Astrocyte (in vitro differentiated cells and primary cell): ENCODE results near the gene PPP2R3A. TPM values are rescaled to one million over a fixed set of nuclear protein-coding genes. Genes with fewer than 3 reads are reported as not detected.

Experiments used
- DNase-seq: peaks from one replicate; pipeline ENCODE4 v3.0.0-alpha.2; 2010; ENCODE audit warnings: low read depth
- FAIRE-seq: peaks from 2 replicates; lab custom pipeline; 2011; peaks lifted over from hg19 to GRCh38; lab: Jason Lieb, UNC
- H2AFZ ChIP-seq: 2 replicates; pipeline ENCODE4 v1.6.0; 2012; ENCODE audit warnings: low read depth, low read length, inconsistent platforms
- H3K27ac ChIP-seq: 2 replicates; pipeline ENCODE4 v1.5.1; 2011; ENCODE audit warnings: low read depth, low read length, inconsistent platforms
- H3K27me3 ChIP-seq: 2 replicates; pipeline ENCODE4 v1.6.0; 2011; ENCODE audit warnings: low read length, inconsistent platforms; ENCODE audit not compliant: insufficient read depth
- H3K36me3 ChIP-seq: 2 replicates; pipeline ENCODE4 v1.5.1; 2011; ENCODE audit warnings: low read length, inconsistent platforms; ENCODE audit not compliant: insufficient read depth
- H3K4me1 ChIP-seq: 2 replicates; pipeline ENCODE4 v1.5.1; 2011; ENCODE audit warnings: low read length, inconsistent platforms; ENCODE audit not compliant: insufficient read depth
- H3K4me2 ChIP-seq: 2 replicates; pipeline ENCODE4 v1.6.0; 2012; ENCODE audit warnings: low read length, inconsistent platforms
- H3K4me3 ChIP-seq: 2 replicates; pipeline ENCODE4 v1.5.1; 2011; ENCODE audit warnings: low read depth, mild to moderate bottlenecking, low read length, inconsistent platforms; ENCODE audit not compliant: insufficient read depth
- H3K79me2 ChIP-seq: 2 replicates; pipeline ENCODE4 v1.6.0; 2012; ENCODE audit warnings: mild to moderate bottlenecking, low read length, inconsistent platforms; ENCODE audit not compliant: insufficient read depth
- H3K9ac ChIP-seq: 2 replicates; pipeline ENCODE4 v1.6.0; 2012; ENCODE audit warnings: mild to moderate bottlenecking, low read length, inconsistent platforms
- H3K9me3 ChIP-seq: 2 replicates; pipeline ENCODE4 v1.5.1; 2012; ENCODE audit warnings: low read depth, mild to moderate bottlenecking, low read length, inconsistent platforms; ENCODE audit not compliant: insufficient read depth
- H4K20me1 ChIP-seq: 2 replicates; pipeline ENCODE4 v1.6.0; 2012; ENCODE audit warnings: low read length, inconsistent platforms; ENCODE audit not compliant: insufficient read depth
- H3K27ac Mint-ChIP-seq: one replicate; pipeline ENCODE4 v1.8.0; 2021; ENCODE audit warnings: mild to moderate bottlenecking, mixed read lengths; ENCODE audit not compliant: unreplicated experiment
- H3K27me3 Mint-ChIP-seq: one replicate; pipeline ENCODE4 v1.8.0; 2021; ENCODE audit warnings: low read depth, mixed read lengths; ENCODE audit not compliant: unreplicated experiment
- H3K36me3 Mint-ChIP-seq: one replicate; pipeline ENCODE4 v1.8.0; 2021; ENCODE audit warnings: low read depth, mixed read lengths; ENCODE audit not compliant: unreplicated experiment
- H3K4me1 Mint-ChIP-seq: one replicate; pipeline ENCODE4 v1.8.0; 2021; ENCODE audit warnings: low read depth, mixed read lengths; ENCODE audit not compliant: unreplicated experiment
- H3K4me3 Mint-ChIP-seq: one replicate; pipeline ENCODE4 v1.8.0; 2021; ENCODE audit warnings: mild to moderate bottlenecking, moderate library complexity, mixed read lengths; ENCODE audit not compliant: unreplicated experiment
- H3K9me3 Mint-ChIP-seq: one replicate; pipeline ENCODE4 v1.8.0; 2021; ENCODE audit warnings: mild to moderate bottlenecking, mixed read lengths; ENCODE audit not compliant: unreplicated experiment
- EZH2 ChIP-seq: IDR thresholded peaks from 2 replicates; pipeline ENCODE4 v1.6.1; 2012; ENCODE audit warnings: mild to moderate bottlenecking, low read length, inconsistent platforms; ENCODE audit not compliant: insufficient read depth
- total RNA-seq: library from RNA; stranded (reverse); gene quantifications from 2 replicates; pipeline ENCODE4 v1.2.1, GENCODE V29; 2021
- TF ChIP-seq, protein P1 (sequence below): IDR thresholded peaks from 2 replicates; pipeline ENCODE4 v1.5.1; 2011; ENCODE audit warnings: low read depth, mild to moderate bottlenecking, inconsistent platforms, low read length, moderate library complexity; ENCODE audit not compliant: insufficient read depth

PPP2R3A gene
- total RNA-seq, 1 donor from 2014 or later, result 18.7 TPM

- FAIRE-seq (no peak), DNase-seq (peak; percentile 46)
- peak overlapping the region; percentile 90 for H3K4me3 ChIP-seq
- TF ChIP-seq, protein P1, sequence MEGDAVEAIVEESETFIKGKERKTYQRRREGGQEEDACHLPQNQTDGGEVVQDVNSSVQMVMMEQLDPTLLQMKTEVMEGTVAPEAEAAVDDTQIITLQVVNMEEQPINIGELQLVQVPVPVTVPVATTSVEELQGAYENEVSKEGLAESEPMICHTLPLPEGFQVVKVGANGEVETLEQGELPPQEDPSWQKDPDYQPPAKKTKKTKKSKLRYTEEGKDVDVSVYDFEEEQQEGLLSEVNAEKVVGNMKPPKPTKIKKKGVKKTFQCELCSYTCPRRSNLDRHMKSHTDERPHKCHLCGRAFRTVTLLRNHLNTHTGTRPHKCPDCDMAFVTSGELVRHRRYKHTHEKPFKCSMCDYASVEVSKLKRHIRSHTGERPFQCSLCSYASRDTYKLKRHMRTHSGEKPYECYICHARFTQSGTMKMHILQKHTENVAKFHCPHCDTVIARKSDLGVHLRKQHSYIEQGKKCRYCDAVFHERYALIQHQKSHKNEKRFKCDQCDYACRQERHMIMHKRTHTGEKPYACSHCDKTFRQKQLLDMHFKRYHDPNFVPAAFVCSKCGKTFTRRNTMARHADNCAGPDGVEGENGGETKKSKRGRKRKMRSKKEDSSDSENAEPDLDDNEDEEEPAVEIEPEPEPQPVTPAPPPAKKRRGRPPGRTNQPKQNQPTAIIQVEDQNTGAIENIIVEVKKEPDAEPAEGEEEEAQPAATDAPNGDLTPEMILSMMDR, result no peak
- peaks cover 48% of the 10 kb centered on the region for H4K20me1 ChIP-seq
- Mint-ChIP-seq H3K27ac (peak overlapping the region; percentile 97), H3K4me1 (peaks cover 16% of the 10 kb centered on the region), H3K9me3 (no peaks in the 10 kb centered on the region), H3K4me3 (peak overlapping the region; percentile 100), H3K36me3 (peaks cover 8% of the 10 kb centered on the region), H3K27me3 (no peaks in the 10 kb centered on the region)
- no peaks in the 10 kb centered on the region for H3K9me3 ChIP-seq
- H2AFZ ChIP-seq, result peak overlapping the region; percentile 79
- H3K27me3 ChIP-seq, result no peaks in the 10 kb centered on the region
- H3K27ac ChIP-seq, result peak overlapping the region; percentile 98
- peaks cover 10% of the 10 kb centered on the region for H3K4me1 ChIP-seq
- H3K79me2 ChIP-seq, result peaks cover 57% of the 10 kb centered on the region
- peak overlapping the region; percentile 91 for H3K9ac ChIP-seq
- no peaks in the 10 kb centered on the region for H3K36me3 ChIP-seq
- H3K4me2 ChIP-seq, result peak overlapping the region; percentile 90
Observed at GRCh38 chr3:136195258-136196063, 229.9 kb downstream of the PPP2R3A start.

DNA sequence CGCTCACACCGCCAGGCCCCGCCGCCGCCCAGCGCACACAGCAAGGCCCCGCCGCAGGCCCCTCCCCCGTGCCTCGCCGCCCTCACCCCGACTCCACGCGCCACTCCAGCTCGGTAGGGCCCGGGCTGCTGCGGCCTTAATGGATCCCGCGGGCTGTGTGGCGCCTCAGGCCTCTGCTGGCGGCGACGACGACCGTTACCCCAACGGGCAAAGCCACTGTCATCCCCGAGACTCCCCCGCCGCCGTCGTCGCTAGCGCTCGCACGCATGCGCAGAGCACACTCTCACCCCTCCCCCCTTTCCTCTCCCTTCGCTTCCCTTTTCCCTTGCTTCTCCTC is 230.5 kb downstream of the PPP2R3A start, which contains the start of gene MSL2:
Gene MSL2, minus strand, starts transcription at position 272 of the 337 bp plus-strand sequence. CDS start 1,222 bp downstream, outside the sequence.
- no peaks in the 10 kb centered on the region for H3K27me3 ChIP-seq
- no peaks in the 10 kb centered on the region for H3K36me3 ChIP-seq
- no peak for DNase-seq
- Mint-ChIP-seq H3K4me1 (peaks cover 16% of the 10 kb centered on the region), H3K9me3 (no peaks in the 10 kb centered on the region), H3K4me3 (peak within 1 kb of the TSS; percentile 100), H3K36me3 (peaks cover 8% of the 10 kb centered on the region), H3K27ac (peak within 1 kb of the TSS; percentile 97), H3K27me3 (no peaks in the 10 kb centered on the region)
- no peak for FAIRE-seq
- peak within 1 kb of the TSS; percentile 98 for H3K27ac ChIP-seq
- peak within 1 kb of the TSS; percentile 90 for H3K4me3 ChIP-seq
- peak within 1 kb of the TSS; percentile 91 for H3K9ac ChIP-seq
- H4K20me1 ChIP-seq, result peaks cover 42% of the 10 kb centered on the region
- peaks cover 10% of the 10 kb centered on the region for H3K4me1 ChIP-seq
- peak within 1 kb of the TSS; percentile 90 for H3K4me2 ChIP-seq
- TF ChIP-seq EZH2, result no peak
- TF ChIP-seq, protein P1, result no peak
- peaks cover 51% of the 10 kb centered on the region for H3K79me2 ChIP-seq
- H3K9me3 ChIP-seq, result no peaks in the 10 kb centered on the region
- peak within 1 kb of the TSS; percentile 90 for H2AFZ ChIP-seq
